Activated CD8-positive, alpha-beta memory T cell treated with anti-CD3 and anti-CD28 coated beads, Interleukin-2, amount 50 U/mL, for 4 hours (primary cell): ENCODE results near the gene DSG3.

Experiments used
- DNase-seq: peaks from one replicate; pipeline ENCODE4 v3.0.0-alpha.2; 2020

DSG3 gene

GRCh38 chr18:31447530-31448191 is at the start of gene DSG3:
Gene DSG3, plus strand, starts transcription at chr18:31447741. Its CDS starts 137 bp downstream, at chr18:31447878.
- no peak for DNase-seq

DNA sequence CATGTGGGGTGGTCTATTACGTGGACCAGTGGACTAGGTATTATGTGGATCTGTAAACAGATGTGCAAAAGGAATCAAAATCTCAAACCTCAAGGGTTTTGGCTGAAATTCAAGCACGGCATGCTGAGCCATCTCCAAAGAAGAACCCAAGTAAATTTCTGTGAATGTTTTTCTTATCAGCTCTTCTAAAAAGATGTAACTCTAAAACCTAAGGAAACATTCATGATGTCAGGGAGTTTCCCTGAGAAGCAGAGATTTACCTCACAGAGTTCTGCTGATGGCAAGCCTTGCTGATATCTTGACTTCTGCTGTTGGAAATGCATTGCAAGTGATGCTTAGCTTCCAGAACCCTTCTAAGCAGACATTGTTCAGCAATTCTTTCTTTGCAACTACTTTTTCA is 49.4 kb upstream of the DSG3 start:
- DNase-seq, result no peak

DNA sequence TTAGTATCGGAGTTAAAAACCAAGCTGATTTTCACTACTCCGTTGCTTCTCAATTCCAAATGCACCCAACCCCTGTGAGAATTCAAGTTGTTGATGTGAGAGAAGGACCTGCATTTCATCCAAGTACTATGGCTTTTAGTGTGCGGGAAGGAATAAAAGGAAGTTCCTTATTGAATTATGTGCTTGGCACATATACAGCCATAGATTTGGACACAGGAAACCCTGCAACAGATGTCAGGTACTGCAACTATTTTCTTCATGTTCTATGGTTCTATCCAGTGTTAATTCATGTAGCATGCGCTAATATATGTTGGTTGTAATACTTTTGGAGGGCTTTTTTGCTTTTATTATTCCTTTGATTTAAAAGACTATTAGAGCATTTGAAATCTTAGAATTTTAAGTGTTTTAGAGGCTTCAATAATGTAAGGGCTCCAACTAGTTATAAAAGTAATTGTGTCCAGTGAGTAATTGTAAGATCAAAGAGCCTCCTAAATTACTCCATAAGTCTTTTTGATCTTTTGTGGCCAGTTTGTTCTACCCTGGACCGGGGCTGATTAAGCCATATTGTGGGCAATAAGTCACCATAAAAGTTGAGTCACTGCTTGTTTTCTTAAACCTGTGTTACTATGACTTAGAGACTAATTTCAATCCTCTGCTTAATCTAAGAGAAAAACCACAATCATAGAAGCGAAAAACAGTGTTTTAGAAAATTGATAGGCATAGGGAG is 48.1 kb upstream of the DSG3 start:
- no peak for DNase-seq

DNA sequence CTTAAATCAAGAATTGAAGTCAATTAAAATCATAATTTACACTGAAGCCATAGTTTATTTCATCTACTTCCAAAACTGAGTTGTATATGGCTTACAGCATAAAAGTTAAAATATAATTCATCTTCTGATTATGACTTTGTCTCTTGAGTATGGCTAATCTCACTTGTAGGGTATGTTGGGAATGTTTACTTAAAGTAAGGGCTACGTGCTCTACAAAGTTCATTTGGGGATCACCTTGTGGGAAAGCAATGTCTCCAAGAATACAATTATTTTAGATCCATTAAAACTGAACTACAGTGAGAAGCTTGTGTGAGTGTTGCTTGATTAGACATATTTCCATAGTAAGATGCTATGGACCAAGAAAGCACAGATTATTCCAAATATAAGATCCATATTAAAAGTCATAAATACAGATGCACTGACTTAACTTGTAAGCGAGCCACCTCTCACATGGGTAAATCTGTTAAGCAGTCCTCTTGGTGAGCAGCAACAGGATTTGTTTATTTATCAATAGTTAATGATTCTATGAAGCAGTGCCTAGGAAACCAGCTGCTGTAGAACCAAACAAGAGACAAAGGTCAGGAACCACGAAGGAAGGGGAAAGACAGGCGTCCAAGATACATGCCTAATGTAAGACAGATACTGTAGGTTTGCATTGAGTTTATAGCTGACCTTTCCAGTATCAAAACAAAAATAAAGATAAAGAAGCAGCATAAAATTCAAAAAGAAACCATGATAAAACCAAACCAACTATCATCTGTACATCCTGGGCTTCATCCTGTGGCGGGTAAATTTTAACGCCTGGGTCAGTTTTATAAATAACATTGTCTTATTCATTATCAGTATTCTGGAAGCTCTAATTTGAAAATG is 46.1 kb upstream of the DSG3 start:
- DNase-seq, result no peak

DNA sequence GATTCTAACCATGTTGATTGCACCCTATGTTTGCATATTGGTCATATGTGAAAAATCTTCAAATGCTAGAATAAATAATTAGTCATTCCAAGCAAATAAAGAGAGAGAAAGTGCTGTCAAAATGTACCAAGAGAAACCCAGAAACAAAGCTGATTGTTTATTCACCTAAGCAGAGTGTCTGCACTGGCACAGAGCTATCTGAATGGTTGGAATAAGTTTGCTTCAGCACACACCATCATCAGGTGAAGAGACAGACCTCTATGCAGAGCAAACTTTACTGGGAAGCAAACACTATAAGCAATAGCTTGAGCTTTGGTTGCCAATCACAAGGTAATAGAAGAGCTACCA is 45.5 kb upstream of the DSG3 start:
- DNase-seq, result no peak

GRCh38 chr18:31403409-31403808 is 44.1 kb upstream of the DSG3 start:
- DNase-seq, result no peak

DNA sequence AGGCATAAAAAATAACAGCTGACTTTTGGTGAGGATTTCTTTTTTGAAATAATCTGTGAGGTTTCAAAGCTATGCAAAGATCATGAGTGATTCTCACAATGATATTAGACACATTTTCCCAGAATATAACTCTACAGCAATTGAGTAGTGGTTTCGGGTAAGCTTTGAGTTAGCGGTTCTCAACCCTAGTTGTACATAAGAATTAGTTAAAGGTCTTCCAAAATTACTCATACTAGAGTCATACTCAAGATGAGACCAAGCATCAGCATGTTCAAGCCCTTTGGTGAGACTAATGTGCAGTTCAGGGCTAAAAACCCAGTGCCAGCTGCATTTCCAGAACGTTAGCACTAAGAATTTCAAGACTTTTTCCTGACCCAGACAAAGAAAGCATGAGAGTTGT is 39.9 kb upstream of the DSG3 start:
- DNase-seq, result no peak

DNA sequence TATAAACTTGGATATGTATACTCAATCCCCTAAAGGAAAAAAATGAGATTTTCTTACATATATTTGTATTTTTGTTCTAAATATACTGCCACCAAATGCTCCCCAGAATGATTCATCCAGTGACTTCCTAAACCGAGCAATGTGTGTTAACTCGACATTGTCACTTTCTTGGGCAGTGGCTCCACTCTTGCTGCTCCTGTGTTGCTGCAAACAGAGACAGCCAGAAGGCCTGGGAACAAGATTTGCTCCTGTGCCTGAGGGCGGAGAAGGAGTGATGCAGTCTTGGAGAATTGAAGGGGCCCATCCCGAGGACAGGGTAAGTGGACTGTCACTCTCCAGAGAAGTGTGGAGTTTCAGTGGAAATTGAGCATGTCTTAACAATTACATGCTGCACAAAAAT is 38.3 kb upstream of the DSG3 start:
- no peak for DNase-seq

GRCh38 chr18:31410716-31411483 is 36.6 kb upstream of the DSG3 start:
- DNase-seq, result no peak

- no peak for DNase-seq
Observed at GRCh38 chr18:31413137-31413536, 34.4 kb upstream of the DSG3 start.

DNA sequence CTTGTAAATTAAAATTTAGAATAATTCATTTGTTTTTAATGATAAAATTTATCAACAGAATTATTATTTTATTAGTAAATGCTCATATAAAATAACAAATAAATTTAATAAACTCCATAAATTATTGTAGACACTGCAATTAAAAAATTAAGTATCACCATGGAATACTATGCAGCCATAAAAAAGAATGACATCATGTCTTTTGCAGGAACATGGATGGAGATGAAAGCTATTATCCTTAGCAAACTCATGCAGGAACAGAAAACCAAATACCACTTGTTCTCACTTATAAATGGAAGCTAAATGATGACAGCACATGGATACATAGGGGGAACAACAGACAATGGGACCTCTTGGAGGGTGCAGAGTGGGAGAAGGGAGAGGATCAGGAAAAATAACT is 29.7 kb upstream of the DSG3 start:
- DNase-seq, result no peak

DNA sequence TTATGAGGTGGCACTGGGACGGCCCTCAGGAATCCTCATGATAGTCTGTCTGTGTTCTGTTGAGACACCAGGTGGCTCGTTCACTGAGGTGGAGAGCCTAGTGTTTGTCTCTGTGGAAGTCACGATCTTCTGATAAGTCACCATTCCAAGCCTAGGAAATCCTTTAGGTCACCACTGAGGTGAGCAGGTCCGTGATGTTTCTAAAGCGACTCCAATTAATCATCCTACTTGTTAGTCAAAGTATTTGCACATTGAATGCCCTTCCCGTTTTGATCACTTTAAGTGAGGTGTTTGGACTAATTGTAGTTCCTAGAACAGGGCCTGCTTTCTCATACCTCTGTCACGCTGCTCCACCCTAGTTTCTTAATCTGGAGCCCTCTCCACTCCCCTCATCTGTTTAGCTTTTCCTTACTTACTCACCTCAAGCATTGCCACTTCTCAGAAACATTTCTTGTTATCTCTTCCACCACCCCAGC is 28.0 kb upstream of the DSG3 start:
- no peak for DNase-seq

GRCh38 chr18:31420032-31420431 is 27.5 kb upstream of the DSG3 start:
- no peak for DNase-seq

DNA sequence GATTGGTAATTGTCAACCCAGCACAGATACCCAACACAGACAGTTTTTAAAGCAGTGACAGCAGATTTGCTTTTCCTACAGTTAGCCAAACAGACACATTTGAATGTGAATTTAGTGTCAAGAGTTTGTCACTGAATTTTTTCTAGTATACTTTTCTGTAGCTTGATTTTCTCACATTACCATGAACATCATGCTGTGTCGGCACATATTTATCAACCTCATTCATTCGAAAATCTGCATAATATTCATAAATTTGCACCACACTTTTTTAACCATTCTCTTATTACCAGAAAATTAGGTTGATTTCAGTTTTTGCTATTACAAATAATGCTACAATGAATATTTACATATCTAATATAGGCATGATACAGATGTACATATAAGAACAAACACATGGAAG is 27.0 kb upstream of the DSG3 start:
- DNase-seq, result no peak

DNA sequence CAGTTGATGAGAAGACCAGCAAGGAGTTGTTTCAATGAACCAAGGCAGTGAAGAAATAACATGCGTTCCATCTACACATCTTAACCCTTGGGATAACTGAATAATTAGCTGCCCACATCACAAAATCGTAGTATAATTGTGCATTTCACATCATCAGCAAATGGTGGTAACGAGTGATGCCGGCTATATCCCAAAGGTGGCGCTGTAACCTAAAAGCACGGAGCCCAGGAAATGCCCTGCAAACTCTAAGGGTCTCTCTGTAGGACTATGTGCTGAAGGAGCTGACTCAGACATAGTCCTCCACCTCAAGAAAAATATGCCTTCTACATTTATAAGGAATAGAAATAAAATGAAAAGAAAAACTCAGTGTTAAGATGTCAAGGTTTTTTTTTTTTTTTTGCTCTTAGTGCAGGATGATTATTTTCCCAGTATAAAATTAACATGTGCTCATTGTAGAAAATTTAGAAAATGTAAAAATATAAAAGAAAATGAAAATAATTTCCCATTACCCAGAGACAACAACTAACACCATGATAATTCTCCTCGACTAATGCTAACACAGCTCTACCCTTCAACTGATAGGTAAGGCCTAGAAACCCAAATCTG is 23.1 kb upstream of the DSG3 start:
- DNase-seq, result no peak

DNA sequence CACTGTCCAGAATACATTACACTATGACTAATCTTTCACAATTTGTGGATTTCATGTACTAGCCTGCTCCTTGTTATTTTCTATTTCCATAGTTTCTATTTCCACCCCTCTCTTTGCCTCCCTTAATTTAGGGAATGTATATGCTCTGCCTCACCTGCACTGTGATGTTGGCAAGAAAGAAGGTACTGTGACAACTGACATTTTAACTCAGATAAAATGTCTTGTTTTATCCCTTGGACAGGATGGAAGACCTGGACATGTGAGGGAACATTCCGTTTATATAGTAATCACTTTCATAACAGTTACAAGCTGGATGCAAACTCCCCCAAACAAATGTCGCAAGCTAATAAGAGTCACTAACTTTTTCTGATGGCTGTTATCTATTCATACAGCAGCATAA is 21.5 kb upstream of the DSG3 start:
- no peak for DNase-seq

DNA sequence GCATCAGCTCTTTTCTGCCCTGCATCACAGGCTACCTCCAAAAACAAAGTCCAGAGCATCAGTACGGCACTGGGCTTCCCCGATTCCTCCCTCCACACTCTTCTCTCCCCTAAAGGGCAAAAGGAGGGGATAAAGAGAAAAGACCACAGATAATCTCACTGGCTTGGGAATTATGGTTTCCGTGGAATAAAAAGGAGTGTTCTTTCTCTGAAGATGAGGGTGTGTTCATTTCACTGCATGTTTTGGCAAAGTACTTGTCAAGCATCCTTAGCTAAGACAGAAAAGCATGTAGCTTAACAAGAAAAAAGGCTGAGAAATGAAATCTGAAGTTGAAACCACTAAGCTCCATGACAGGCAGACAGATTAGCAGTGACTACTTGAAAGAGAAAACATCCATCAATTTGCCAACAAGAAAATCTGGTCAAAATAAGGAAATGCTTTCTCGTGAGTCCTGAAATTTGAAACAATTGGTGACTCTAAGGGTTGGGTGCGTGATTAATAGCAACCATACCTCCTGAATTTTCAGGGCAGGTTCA is 20.6 kb upstream of the DSG3 start:
- DNase-seq, result no peak

- no peak for DNase-seq
Observed at GRCh38 chr18:31428211-31428610, 19.3 kb upstream of the DSG3 start.

GRCh38 chr18:31429623-31430022 is 17.9 kb upstream of the DSG3 start:
- no peak for DNase-seq

DNA sequence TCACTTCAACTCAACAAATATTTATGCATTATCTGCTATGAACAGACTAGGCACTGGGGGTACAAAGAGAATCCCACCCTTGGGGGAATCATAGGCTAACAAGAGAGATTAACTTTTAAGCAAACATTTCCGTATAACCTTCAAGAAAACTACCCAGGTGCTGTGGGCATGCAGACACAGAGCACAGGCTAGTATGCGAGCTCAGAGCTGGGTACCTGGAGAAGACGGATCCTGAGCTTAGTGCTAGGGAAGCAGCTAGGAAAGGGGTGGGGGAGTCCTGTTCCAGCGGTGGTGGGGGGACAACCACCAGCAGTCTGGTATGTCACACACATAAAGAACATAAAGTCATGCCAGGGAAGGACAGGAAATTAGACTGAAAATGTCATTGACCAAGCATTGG is 17.5 kb upstream of the DSG3 start:
- no peak for DNase-seq

DNA sequence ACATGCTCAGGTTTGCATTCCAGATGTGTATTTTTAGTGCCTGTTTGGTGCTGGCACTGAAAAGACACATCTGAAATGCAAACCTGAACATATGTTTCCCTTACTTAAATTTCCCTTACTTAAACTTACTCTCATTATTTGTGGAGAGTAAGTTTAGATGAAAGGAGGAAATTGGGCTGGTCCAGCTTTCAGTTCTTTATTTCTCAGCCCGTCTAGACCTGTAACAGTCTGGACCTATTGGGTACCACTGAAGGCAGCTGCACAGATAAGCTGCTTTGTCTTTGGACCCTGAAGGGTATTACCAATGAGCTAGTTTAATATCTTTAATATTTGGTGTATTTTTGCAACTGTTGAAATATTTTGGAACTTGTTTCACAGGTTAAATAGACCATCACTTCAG is 17.0 kb upstream of the DSG3 start:
- no peak for DNase-seq

- no peak for DNase-seq
Observed at GRCh38 chr18:31432316-31432715, 15.2 kb upstream of the DSG3 start.
